ENCODE results near the gene FAT2.

FAT2 gene

DNA sequence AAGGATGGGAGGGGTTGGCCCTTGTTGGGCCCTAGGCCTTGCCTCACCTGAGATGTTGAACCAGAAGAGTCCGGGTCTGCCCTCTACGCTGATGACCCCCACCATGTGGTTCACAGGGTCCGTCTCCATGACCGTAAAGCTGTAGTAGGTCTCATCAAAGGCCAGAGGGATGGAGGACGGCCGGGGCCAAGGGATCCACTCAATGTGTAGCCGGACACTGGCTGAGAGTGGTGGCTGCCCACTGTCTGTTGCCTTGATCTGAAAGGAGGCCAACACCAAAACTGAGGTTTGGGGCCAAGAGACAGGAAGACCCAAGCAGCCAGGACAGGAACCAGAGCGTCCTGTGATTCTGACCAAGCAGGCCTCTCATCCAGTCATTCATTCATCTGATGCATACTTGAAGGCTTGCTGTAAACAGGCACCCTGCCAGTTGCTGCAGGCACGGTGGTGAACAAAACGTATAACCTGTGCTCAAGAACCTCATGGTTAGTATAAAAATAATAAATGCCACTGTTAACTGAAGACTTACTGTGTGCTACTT, 37.9 kb downstream of the FAT2 start:
- no peak for DNase-seq

- no peak for DNase-seq
These were observed 39.1 kb downstream of the FAT2 start for GRCh38 chr5:151551985-151552384.

GRCh38 chr5:151550146-151550545, 41.0 kb downstream of the FAT2 start:
- DNase-seq: no peak

- no peak for DNase-seq
These were observed 41.4 kb downstream of the FAT2 start for GRCh38 chr5:151549713-151550112.

GRCh38 chr5:151547364-151547763, 43.8 kb downstream of the FAT2 start:
- DNase-seq: no peak

- peak; percentile 42 to 59 (median 53) for DNase-seq
These were observed 49.6 kb downstream of the FAT2 start for GRCh38 chr5:151541571-151541970.
